A673 (cell line): Measurements from ENCODE around the gene ALPK3. TPM values are rescaled to one million over a fixed set of nuclear protein-coding genes. Genes with fewer than 3 reads are reported as not detected.

Experiments used
- BruUV-seq: library from RNA; stranded (reverse); fragments of 400-500 nt; replicated peaks from 2 replicates; lab custom pipeline; 2021; lab: Mats Ljungman, UMichigan
- CTCF ChIA-PET: fragments of 300-600 bp; sonication (Branson Sonifier 250); formaldehyde crosslinking; loops from one replicate; lab custom pipeline; 2022; ENCODE audit warnings: antibody characterized with exemption; lab: Charles Lee
- POLR2A ChIA-PET: fragments of 300-600 bp; sonication (Branson Sonifier 250); formaldehyde crosslinking; loops from one replicate; lab custom pipeline; 2022; ENCODE audit warnings: antibody characterized with exemption; ENCODE audit not compliant: low non-redundant PET; lab: Charles Lee
- DNase-seq: peaks from one replicate; pipeline ENCODE4 v3.0.0-alpha.2; 2015; ENCODE audit warnings: low spot score
- H3K27ac ChIP-seq: fragments of 200-600 bp; sonication (generic); 2 replicates; pipeline ENCODE4 v1.5.1; 2016; ENCODE audit warnings: mixed run types, low read depth, mild to moderate bottlenecking, mixed read lengths, antibody characterized with exemption, low read length; ENCODE audit not compliant: poor library complexity, severe bottlenecking
- H3K27me3 ChIP-seq: fragments of 200-600 bp; sonication (generic); replicated peaks from 2 replicates; pipeline ENCODE4 v1.6.1; 2017; ENCODE audit warnings: mixed run types, low read depth, mild to moderate bottlenecking, mixed read lengths, antibody characterized with exemption, low read length; ENCODE audit not compliant: insufficient read depth, poor library complexity
- H3K36me3 ChIP-seq: fragments of 200-600 bp; sonication (generic); 2 replicates; pipeline ENCODE4 v1.6.1; 2016; ENCODE audit warnings: mixed run types, mild to moderate bottlenecking, mixed read lengths, antibody characterized with exemption, low read length; ENCODE audit not compliant: insufficient read depth, poor library complexity, severe bottlenecking
- H3K4me1 ChIP-seq: fragments of 200-600 bp; sonication (generic); 2 replicates; pipeline ENCODE4 v1.6.1; 2017; ENCODE audit warnings: mixed run types, mild to moderate bottlenecking, mixed read lengths, antibody characterized with exemption, low read length; ENCODE audit not compliant: insufficient read depth, poor library complexity, severe bottlenecking
- H3K4me3 ChIP-seq: fragments of 200-600 bp; sonication (generic); 2 replicates; pipeline ENCODE4 v1.5.1; 2016; ENCODE audit warnings: low read depth, mixed run types, mild to moderate bottlenecking, mixed read lengths, low read length; ENCODE audit not compliant: poor library complexity, severe bottlenecking
- H3K9me3 ChIP-seq: fragments of 200-600 bp; sonication (generic); 2 replicates; pipeline ENCODE4 v1.6.1; 2016; ENCODE audit warnings: mixed run types, low read depth, mild to moderate bottlenecking, mixed read lengths, antibody characterized with exemption, low read length; ENCODE audit not compliant: poor library complexity, severe bottlenecking
- EZH2 ChIP-seq: fragments of 200-600 bp; sonication (generic); IDR thresholded peaks from 2 replicates; pipeline ENCODE4 v1.6.1; 2017; ENCODE audit warnings: borderline replicate concordance, low read depth, mild to moderate bottlenecking, mixed read lengths, antibody characterized with exemption, low read length; ENCODE audit not compliant: poor library complexity, severe bottlenecking
- intact Hi-C: fragments of 100-400 bp; cut with micrococcal nuclease; formaldehyde crosslinking; loops from one replicate; pipeline ENCODE4 v1.10.0; 2022; ENCODE audit not compliant: unreplicated experiment
- total RNA-seq: library from RNA; stranded (reverse); gene quantifications from 2 replicates; pipeline ENCODE4 v1.2.3, GENCODE V29; 2021
- TF ChIP-seq, protein P1 (sequence below): fragments of 300-800, 200-600 bp; sonication (generic); conservative IDR thresholded peaks from 2 replicates; pipeline ENCODE4 v1.5.1; 2017; ENCODE audit warnings: low read depth, mild to moderate bottlenecking, antibody characterized with exemption, low read length, moderate library complexity, mixed read lengths

ALPK3 gene
- total RNA-seq, 1 experiment from 2014 or later = 0.67 TPM

DNA sequence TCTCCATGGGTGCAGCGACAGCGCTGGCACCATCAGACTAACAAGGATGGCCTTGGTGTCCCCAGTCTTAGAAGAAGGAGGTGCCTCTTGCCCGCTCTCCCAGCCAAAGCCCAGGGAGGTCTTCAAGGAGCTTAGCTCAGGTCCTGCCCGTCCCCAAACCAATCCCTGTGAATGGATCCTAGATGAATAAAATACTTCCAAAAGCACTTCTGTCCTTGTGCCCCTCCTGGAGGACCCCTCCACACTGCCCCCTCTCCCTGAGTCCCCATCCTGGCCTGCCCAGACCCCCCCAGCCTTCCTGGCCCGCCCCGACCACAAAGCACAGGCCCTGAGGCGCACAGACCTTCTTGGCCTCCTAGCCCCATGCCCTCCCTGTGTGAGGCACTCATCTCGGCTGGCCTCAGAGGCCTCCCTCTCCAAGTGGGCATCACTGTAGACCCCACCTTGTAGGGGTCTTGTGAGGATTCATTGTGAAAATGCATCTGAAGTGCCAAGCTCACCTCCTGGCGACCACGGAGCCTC is 75.7 kb downstream of the ALPK3 start:
- intact Hi-C loops = no loop called here
- DNase-seq = no peak

DNA sequence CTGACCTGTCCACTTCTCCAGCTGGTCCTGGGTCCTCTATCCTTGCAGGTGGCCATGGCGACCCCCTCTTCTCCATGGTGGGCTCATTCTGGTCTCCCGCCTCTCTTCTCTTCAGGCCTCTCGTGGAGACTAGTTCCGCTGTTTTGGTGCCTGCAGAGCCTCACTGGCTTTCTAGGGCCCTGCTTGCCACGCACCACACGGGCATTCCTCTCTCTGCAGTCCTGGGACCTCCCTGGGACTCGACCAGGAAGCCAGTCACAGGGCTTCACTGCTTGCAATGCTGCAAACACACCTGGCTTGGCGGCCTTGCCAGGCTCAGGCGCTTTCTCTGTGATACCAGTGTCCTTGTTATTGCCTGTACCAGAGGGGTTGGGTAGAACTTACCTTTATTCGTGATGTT is 76.5 kb downstream of the ALPK3 start:
- Histone ChIP-seq H3K4me3 (no peak overlapping the region), H3K27ac (no peak overlapping the region), H3K9me3 (no peaks in the 10 kb centered on the region), H3K36me3 (no peaks in the 10 kb centered on the region), H3K27me3 (no peaks in the 10 kb centered on the region), H3K4me1 (no peaks in the 10 kb centered on the region)
- DNase-seq = no peak
- POLR2A ChIA-PET = no interaction called here
- BruUV-seq = no TSS peak
- CTCF ChIA-PET = no interaction called here
- intact Hi-C loops = no loop called here
- no peak for TF ChIP-seq EZH2
- TF ChIP-seq, protein P1, sequence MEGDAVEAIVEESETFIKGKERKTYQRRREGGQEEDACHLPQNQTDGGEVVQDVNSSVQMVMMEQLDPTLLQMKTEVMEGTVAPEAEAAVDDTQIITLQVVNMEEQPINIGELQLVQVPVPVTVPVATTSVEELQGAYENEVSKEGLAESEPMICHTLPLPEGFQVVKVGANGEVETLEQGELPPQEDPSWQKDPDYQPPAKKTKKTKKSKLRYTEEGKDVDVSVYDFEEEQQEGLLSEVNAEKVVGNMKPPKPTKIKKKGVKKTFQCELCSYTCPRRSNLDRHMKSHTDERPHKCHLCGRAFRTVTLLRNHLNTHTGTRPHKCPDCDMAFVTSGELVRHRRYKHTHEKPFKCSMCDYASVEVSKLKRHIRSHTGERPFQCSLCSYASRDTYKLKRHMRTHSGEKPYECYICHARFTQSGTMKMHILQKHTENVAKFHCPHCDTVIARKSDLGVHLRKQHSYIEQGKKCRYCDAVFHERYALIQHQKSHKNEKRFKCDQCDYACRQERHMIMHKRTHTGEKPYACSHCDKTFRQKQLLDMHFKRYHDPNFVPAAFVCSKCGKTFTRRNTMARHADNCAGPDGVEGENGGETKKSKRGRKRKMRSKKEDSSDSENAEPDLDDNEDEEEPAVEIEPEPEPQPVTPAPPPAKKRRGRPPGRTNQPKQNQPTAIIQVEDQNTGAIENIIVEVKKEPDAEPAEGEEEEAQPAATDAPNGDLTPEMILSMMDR = no peak

More for the DNA sequence above, 75.7 kb downstream of the ALPK3 start:
- ChIA-PET CTCF (no interaction called here), POLR2A (no interaction called here)
- H3K4me3 ChIP-seq = no peak overlapping the region
- H3K36me3 ChIP-seq = no peaks in the 10 kb centered on the region
- H3K4me1 ChIP-seq = no peaks in the 10 kb centered on the region
- BruUV-seq = no TSS peak
- TF ChIP-seq, protein P1 = no peak
- TF ChIP-seq EZH2 = no peak
- no peak overlapping the region for H3K27ac ChIP-seq
- no peaks in the 10 kb centered on the region for H3K27me3 ChIP-seq
- H3K9me3 ChIP-seq = no peaks in the 10 kb centered on the region

- TF ChIP-seq, protein P1 = no peak
- TF ChIP-seq EZH2 = no peak
- ChIA-PET POLR2A (no interaction called here), CTCF (no interaction called here)
- BruUV-seq = no TSS peak
- no peaks in the 10 kb centered on the region for H3K36me3 ChIP-seq
- no peaks in the 10 kb centered on the region for H3K27me3 ChIP-seq
- no peaks in the 10 kb centered on the region for H3K9me3 ChIP-seq
- H3K27ac ChIP-seq = no peak overlapping the region
- intact Hi-C loops = no loop called here
- H3K4me1 ChIP-seq = no peaks in the 10 kb centered on the region
- no peak for DNase-seq
- no peak overlapping the region for H3K4me3 ChIP-seq
These were observed 77.7 kb downstream of the ALPK3 start for GRCh38 chr15:84894736-84895425.
